Ascending aorta (tissue), 2 donors: ENCODE results near the gene NDUFAF4. TPM values are rescaled to one million over a fixed set of nuclear protein-coding genes. Genes with fewer than 3 reads are reported as not detected.
A peak's percentile ranks its signal among the peaks of the same experiment; 100 is the strongest.
"Not testable (repeated sequence)": the region's sequence is repeated elsewhere in the genome, so short reads cannot be mapped to it uniquely, and the experiment has no call there.

Experiments
- DNase-seq, 2 donors: peaks; one replicate each; pipeline ENCODE4 v3.0.0-alpha.2; 2019; ENCODE audit warnings: low spot score in 2 of 2
- H3K27ac ChIP-seq, 2 donors: fragments of 200-600 bp; sonication (generic); one replicate each; pipeline ENCODE4 v1.5.1; 2016 to 2017; ENCODE audit warnings: mild to moderate bottlenecking in 1 of 2
- H3K27me3 ChIP-seq: fragments of 200-600 bp; sonication (generic); one replicate; pipeline ENCODE4 v1.5.1; 2017
- H3K36me3 ChIP-seq, 2 donors: fragments of 200-600 bp; sonication (generic); one replicate each; pipeline ENCODE4 v1.5.1; 2016
- H3K4me1 ChIP-seq, 2 donors: fragments of 200-600 bp; sonication (generic); one replicate each; pipeline ENCODE4 v1.5.1; 2016 to 2017; ENCODE audit warnings: mild to moderate bottlenecking in 1 of 2
- H3K4me3 ChIP-seq, 2 donors: fragments of 200-600 bp; sonication (generic); one replicate each; pipeline ENCODE4 v1.5.1; 2016 to 2017; ENCODE audit warnings: mild to moderate bottlenecking in 1 of 2
- H3K9me3 ChIP-seq, 2 donors: fragments of 200-600 bp; sonication (generic); one replicate each; pipeline ENCODE4 v1.5.1; 2016
- intact Hi-C: fragments of 100-400 bp; cut with DNase I; formaldehyde crosslinking; loops from one replicate; pipeline ENCODE4 v1.15.1; 2023
- total RNA-seq: library from RNA; depleted of rRNA; stranded (reverse); fragments of >200 nt; gene quantifications from one replicate; pipeline ENCODE4 v1.1.0, GENCODE V29; 2016
- TF ChIP-seq, protein P1 (sequence below), 3 experiments: fragments of 200-600 bp in 2 of 3; fragments of 450-650 bp in 1 of 3; sonication (generic) in 2 of 3; IDR thresholded peaks; one replicate each; pipeline ENCODE4 v1.5.1; 2016 to 2019; ENCODE audit warnings: antibody characterized with exemption in 3 of 3, mild to moderate bottlenecking in 1 of 3, moderate library complexity in 1 of 3

The NDUFAF4 gene
- total RNA-seq, 1 donor from 2014 or later: 4.8 TPM

DNA sequence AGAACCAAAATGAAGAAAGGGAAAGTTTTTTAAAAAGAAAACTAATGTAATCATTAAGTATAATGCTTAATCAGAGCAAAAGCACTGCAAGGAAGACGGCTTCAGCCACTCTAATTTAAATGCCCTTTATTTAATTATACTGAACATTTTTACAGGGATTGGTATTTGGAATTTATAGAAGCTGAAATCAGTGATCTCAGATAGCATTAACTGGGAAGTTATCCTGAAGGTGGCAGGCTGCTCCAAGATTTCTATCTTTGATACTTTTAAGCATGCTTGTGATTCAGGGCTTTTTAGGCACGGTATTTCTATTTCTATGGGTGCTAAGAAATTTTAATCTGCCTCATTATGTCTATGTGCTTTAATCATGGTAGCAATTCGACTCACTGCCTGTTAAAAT, 1.3 kb upstream of the NDUFAF4 start:
- TF ChIP-seq, protein P1, sequence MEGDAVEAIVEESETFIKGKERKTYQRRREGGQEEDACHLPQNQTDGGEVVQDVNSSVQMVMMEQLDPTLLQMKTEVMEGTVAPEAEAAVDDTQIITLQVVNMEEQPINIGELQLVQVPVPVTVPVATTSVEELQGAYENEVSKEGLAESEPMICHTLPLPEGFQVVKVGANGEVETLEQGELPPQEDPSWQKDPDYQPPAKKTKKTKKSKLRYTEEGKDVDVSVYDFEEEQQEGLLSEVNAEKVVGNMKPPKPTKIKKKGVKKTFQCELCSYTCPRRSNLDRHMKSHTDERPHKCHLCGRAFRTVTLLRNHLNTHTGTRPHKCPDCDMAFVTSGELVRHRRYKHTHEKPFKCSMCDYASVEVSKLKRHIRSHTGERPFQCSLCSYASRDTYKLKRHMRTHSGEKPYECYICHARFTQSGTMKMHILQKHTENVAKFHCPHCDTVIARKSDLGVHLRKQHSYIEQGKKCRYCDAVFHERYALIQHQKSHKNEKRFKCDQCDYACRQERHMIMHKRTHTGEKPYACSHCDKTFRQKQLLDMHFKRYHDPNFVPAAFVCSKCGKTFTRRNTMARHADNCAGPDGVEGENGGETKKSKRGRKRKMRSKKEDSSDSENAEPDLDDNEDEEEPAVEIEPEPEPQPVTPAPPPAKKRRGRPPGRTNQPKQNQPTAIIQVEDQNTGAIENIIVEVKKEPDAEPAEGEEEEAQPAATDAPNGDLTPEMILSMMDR (IDR thresholded peaks at IDR 0.05): peak in 2 of 3 experiments; percentile 43 to 56
- peaks cover 2 to 15% of the 10 kb centered on the region in 2 donors for H3K4me1 ChIP-seq
- no peaks in the 10 kb centered on the region for H3K9me3 ChIP-seq
- intact Hi-C loops: loop anchor here (2.0 to 5.0 kb wide), 2 partner anchors 378 to 383 kb away; partner anchors contain the start of genes MMS22L and UFL1
- no peak for DNase-seq
- peak overlapping the region; percentile 80 to 99 for H3K4me3 ChIP-seq
- H3K27ac ChIP-seq: peak overlapping the region; percentile 82 to 92
- H3K27me3 ChIP-seq: no peaks in the 10 kb centered on the region
- peaks cover 0 to 4% of the 10 kb centered on the region in 2 donors for H3K36me3 ChIP-seq

DNA sequence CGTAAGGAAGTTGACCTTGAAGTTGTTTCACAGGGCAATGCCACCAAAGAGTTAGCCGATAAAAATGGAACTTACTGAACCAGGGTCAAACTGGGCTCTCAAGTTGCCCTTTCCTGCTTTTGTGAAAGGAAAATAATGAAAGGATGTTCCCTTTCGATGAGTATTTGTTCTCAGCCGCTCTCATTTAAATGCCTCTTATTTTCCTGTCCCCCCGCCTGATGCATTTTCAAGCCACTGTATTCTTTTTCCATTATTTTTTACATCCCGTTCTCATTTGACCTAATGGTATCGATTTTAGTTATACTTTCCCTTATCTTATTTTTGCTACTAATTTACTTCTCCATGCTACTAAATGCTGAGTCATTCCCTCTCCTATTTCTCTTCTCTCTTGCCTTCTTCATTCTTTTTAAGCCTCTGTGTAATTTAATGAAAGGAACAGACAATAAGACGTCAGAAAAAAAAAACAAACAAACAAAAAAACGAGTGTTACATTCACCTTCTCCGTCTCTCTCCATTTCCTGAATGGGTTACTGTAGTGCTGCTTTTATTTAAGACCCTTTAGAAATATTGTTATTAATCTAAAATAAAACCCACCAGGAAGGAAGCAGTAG, 655 bp upstream of the NDUFAF4 start:
- H3K36me3 ChIP-seq: peaks cover 1 to 6% of the 10 kb centered on the region in 2 donors
- DNase-seq: no peak
- peak overlapping the region; percentile 82 to 92 for H3K27ac ChIP-seq
- peaks cover 2 to 15% of the 10 kb centered on the region in 2 donors for H3K4me1 ChIP-seq
- peak overlapping the region; percentile 80 to 99 for H3K4me3 ChIP-seq
- no peaks in the 10 kb centered on the region for H3K27me3 ChIP-seq
- TF ChIP-seq, protein P1 (IDR thresholded peaks at IDR 0.05): no peak
- H3K9me3 ChIP-seq: no peaks in the 10 kb centered on the region
- intact Hi-C loops: loop anchor here (1.0 to 5.0 kb wide), 3 partner anchors 26 to 384 kb away; partner anchors contain the start of genes KLHL32, MMS22L and UFL1

DNA sequence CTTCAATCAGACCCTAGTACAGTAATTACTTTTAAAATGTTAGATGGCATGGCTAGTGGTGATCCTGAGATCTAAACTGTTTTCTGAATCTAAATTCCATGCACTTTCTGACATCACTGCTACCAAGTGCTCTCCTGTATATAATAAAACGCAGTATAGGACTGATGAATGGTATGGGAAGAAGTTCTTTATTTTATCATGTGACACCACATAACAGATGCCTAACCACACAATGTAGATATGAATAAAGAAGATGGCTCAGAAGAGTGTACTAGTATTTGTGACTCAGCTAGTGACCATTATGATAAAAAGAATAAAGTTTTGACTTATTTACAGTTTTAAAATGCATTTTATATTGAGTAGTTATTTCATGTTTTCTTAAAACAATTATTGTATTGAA, 8.5 kb downstream of the NDUFAF4 start:
- H3K4me1 ChIP-seq: no peaks in the 10 kb centered on the region
- H3K27me3 ChIP-seq: no peaks in the 10 kb centered on the region
- peaks cover 7 to 31% of the 10 kb centered on the region in 2 donors for H3K36me3 ChIP-seq
- no peak overlapping the region for H3K27ac ChIP-seq
- no peaks in the 10 kb centered on the region for H3K9me3 ChIP-seq
- no peak for DNase-seq
- TF ChIP-seq, protein P1 (IDR thresholded peaks at IDR 0.05): no peak
- H3K4me3 ChIP-seq: no peak overlapping the region
- intact Hi-C loops: no loop called here

DNA sequence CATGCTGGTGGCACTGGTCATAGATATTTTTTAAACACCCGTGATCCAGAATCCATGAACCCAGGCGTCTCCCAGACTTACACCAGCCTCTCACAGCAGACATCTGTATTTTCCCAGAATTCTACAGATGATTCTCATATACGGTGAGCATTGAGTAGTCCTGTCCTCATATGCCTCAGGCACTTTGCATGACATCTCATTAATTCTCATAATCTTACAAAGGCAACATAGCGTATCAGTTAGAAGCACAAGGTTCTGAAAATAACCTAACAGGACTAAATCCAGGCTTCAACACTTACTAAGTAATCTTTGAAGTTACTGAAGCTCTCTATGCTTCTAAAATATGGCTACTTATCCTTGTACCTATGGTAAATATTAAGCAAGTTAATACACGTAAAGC, 8.9 kb downstream of the NDUFAF4 start:
- no peak overlapping the region for H3K4me3 ChIP-seq
- TF ChIP-seq, protein P1 (IDR thresholded peaks at IDR 0.05): no peak
- H3K9me3 ChIP-seq: no peaks in the 10 kb centered on the region
- intact Hi-C loops: no loop called here
- H3K4me1 ChIP-seq: no peaks in the 10 kb centered on the region
- no peaks in the 10 kb centered on the region for H3K27me3 ChIP-seq
- no peak for DNase-seq
- peaks cover 7 to 28% of the 10 kb centered on the region in 2 donors for H3K36me3 ChIP-seq
- no peak overlapping the region for H3K27ac ChIP-seq

DNA sequence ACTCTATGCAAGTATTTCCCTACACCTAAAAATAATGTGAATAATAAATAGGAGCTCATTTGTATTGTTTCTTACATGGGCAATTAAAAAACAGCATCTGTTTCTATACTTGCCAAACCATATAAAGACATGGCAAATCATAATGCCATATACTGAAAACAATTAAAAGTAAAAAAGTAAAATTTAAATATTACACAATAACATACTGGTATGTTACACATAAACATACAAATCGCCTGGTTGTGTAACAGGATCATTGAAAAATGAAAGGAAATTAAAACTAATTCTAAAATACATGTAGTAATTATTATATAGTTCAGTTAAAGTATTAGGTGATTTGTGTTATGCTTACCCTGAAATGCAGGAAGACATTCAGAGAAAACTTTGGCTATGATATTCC, 11.2 kb downstream of the NDUFAF4 start:
- intact Hi-C loops: no loop called here
- Histone ChIP-seq H3K4me3 (no peak overlapping the region), H3K4me1 (no peaks in the 10 kb centered on the region), H3K36me3 (peaks cover 0 to 18% of the 10 kb centered on the region in 2 donors), H3K27ac (no peak overlapping the region), H3K27me3 (no peaks in the 10 kb centered on the region), H3K9me3 (no peaks in the 10 kb centered on the region)
- TF ChIP-seq, protein P1 (IDR thresholded peaks at IDR 0.05): no peak
- DNase-seq: no peak

DNA sequence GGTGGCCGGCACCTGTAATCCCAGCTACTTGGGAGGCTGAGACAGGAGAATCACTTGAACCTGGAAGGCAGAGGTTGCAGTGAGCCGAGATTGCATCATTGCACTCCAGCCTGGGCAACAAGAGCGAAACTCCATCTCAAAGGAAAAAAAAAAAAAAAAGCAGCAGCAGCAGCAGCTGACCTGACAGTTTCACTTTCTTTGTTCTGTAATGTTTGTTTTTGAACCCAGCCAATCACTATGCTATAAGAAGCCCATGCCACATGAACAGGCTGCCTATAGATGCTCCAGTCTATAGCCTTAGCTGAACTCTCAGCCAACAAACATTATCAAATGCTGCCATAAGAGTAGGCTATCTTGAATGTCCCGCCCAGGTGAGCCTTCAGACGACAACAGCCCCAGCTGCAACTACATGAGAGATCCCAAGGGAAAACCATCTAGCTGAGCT, 12.5 kb downstream of the NDUFAF4 start:
- DNase-seq, intact Hi-C loops, H3K27me3 ChIP-seq, H3K27ac ChIP-seq, H3K36me3 ChIP-seq, H3K4me1 ChIP-seq, H3K9me3 ChIP-seq, H3K4me3 ChIP-seq: not testable (repeated sequence)
